Breast epithelium (tissue), 3 donors: ENCODE results near the gene ENAH.

Experiments used
- POLR2AphosphoS5 ChIP-seq, 3 donors: sonication (generic); formaldehyde crosslinking; IDR thresholded peaks; one replicate each; pipeline ENCODE4 v1.6.1; 2017; ENCODE audit warnings: antibody characterized with exemption in 3 of 3
- TF ChIP-seq, protein P1 (sequence below), 3 donors: fragments of 450-650 bp; IDR thresholded peaks; one replicate each; pipeline ENCODE4 v1.5.1; 2016 to 2017; ENCODE audit warnings: antibody characterized with exemption in 3 of 3, mild to moderate bottlenecking in 3 of 3, moderate library complexity in 3 of 3

GRCh38 chr1:225480825-225481434 is 172.0 kb downstream of the ENAH start:
- TF ChIP-seq, protein P1, sequence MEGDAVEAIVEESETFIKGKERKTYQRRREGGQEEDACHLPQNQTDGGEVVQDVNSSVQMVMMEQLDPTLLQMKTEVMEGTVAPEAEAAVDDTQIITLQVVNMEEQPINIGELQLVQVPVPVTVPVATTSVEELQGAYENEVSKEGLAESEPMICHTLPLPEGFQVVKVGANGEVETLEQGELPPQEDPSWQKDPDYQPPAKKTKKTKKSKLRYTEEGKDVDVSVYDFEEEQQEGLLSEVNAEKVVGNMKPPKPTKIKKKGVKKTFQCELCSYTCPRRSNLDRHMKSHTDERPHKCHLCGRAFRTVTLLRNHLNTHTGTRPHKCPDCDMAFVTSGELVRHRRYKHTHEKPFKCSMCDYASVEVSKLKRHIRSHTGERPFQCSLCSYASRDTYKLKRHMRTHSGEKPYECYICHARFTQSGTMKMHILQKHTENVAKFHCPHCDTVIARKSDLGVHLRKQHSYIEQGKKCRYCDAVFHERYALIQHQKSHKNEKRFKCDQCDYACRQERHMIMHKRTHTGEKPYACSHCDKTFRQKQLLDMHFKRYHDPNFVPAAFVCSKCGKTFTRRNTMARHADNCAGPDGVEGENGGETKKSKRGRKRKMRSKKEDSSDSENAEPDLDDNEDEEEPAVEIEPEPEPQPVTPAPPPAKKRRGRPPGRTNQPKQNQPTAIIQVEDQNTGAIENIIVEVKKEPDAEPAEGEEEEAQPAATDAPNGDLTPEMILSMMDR (IDR thresholded peaks at IDR 0.05): peak in 2 of 3 donors; percentile 59 to 79
- TF ChIP-seq POLR2AphosphoS5 (IDR thresholded peaks at IDR 0.05): no peak
